Neural cell (in vitro differentiated cells): ENCODE results near the gene OSBPL2. TPM values are rescaled to one million over a fixed set of nuclear protein-coding genes. Genes with fewer than 3 reads are reported as not detected.

ENCODE experiments used
- H2AFZ ChIP-seq: fragments of 200-600, 300-800 bp; sonication (generic), shearing (Covaris generic); 2 replicates; pipeline ENCODE4 v1.6.0; 2014; ENCODE audit warnings: low read depth, mild to moderate bottlenecking, antibody characterized with exemption, low read length, moderate library complexity
- H3F3A ChIP-seq: fragments of 200-600 bp; shearing (Covaris generic); 2 replicates; pipeline ENCODE4 v1.6.1; 2016; ENCODE audit warnings: mild to moderate bottlenecking, moderate library complexity, mixed read lengths, antibody characterized with exemption, low read length; ENCODE audit not compliant: insufficient read depth, poor library complexity, severe bottlenecking
- H3K27ac ChIP-seq: fragments of 200-600, 300-800 bp; sonication (generic), shearing (Covaris generic); 2 replicates; pipeline ENCODE4 v1.5.1; 2014; ENCODE audit warnings: mild to moderate bottlenecking, low read length, moderate library complexity
- H3K27me3 ChIP-seq: fragments of 300-800, 200-600 bp; sonication (generic), shearing (Covaris generic); 2 replicates; pipeline ENCODE4 v1.6.0; 2014; ENCODE audit warnings: mild to moderate bottlenecking, low read depth, low read length, moderate library complexity; ENCODE audit not compliant: insufficient read depth
- H3K36me3 ChIP-seq: fragments of 300-800, 200-600 bp; sonication (generic), shearing (Covaris generic); 2 replicates; pipeline ENCODE4 v1.5.1; 2014; ENCODE audit warnings: mild to moderate bottlenecking, antibody characterized with exemption, low read length, moderate library complexity; ENCODE audit not compliant: insufficient read depth
- H3K4me2 ChIP-seq: fragments of 300-800, 200-600 bp; sonication (generic), shearing (Covaris generic); 2 replicates; pipeline ENCODE4 v1.6.0; 2014; ENCODE audit warnings: mild to moderate bottlenecking, low read length
- H3K4me3 ChIP-seq: fragments of 300-800, 200-600 bp; sonication (generic), shearing (Covaris generic); 2 replicates; pipeline ENCODE4 v1.5.1; 2014; ENCODE audit warnings: mild to moderate bottlenecking, low read length, moderate library complexity
- H3K79me2 ChIP-seq: fragments of 200-600 bp; shearing (Covaris generic); replicated peaks from 2 replicates; pipeline ENCODE4 v1.6.0; 2014; ENCODE audit warnings: mild to moderate bottlenecking, low read length, moderate library complexity; ENCODE audit not compliant: insufficient read depth
- H3K9ac ChIP-seq: fragments of 300-800, 200-600 bp; sonication (generic), shearing (Covaris generic); 2 replicates; pipeline ENCODE4 v1.6.1; 2016; ENCODE audit warnings: mild to moderate bottlenecking, low read length, mixed read lengths
- H3K9me2 ChIP-seq: fragments of 200-600 bp; shearing (Covaris generic); 2 replicates; pipeline ENCODE4 v1.6.1; 2016; ENCODE audit warnings: mild to moderate bottlenecking, low read length, mixed read lengths; ENCODE audit not compliant: insufficient read depth
- H3K9me3 ChIP-seq: fragments of 200-600, 300-800 bp; sonication (generic), shearing (Covaris generic); 2 replicates; pipeline ENCODE4 v1.6.1; 2016; ENCODE audit warnings: mild to moderate bottlenecking, mixed run types, low read length, moderate library complexity, mixed read lengths
- H4K20me1 ChIP-seq: fragments of 200-600 bp; shearing (Covaris generic); 2 replicates; pipeline ENCODE4 v1.6.1; 2016; ENCODE audit warnings: mild to moderate bottlenecking, mixed run types; ENCODE audit not compliant: insufficient read depth
- CTCF ChIP-seq: fragments of 450-650 bp; IDR thresholded peaks from 2 replicates; pipeline ENCODE4 v1.5.1; 2014; ENCODE audit warnings: antibody characterized with exemption, mild to moderate bottlenecking, moderate library complexity; ENCODE audit not compliant: poor library complexity, severe bottlenecking
- EP300 ChIP-seq: fragments of 450-650 bp; conservative IDR thresholded peaks from 2 replicates; pipeline ENCODE4 v1.6.1; 2014; ENCODE audit warnings: antibody characterized with exemption, mild to moderate bottlenecking, moderate library complexity; ENCODE audit not compliant: poor library complexity, severe bottlenecking
- EZH2 ChIP-seq: fragments of 200-600, 300-800 bp; shearing (Covaris generic), sonication (generic); IDR thresholded peaks from 2 replicates; pipeline ENCODE4 v1.6.1; 2014; ENCODE audit warnings: antibody characterized with exemption, low read length, borderline replicate concordance, mild to moderate bottlenecking; ENCODE audit not compliant: insufficient read depth, poor library complexity, severe bottlenecking
- MXI1 ChIP-seq: fragments of 450-650 bp; conservative IDR thresholded peaks from 2 replicates; pipeline ENCODE4 v1.6.1; 2014; ENCODE audit warnings: antibody characterized with exemption, mild to moderate bottlenecking; ENCODE audit not compliant: poor library complexity, severe bottlenecking
- POLR2AphosphoS5 ChIP-seq: IDR thresholded peaks from 2 replicates; pipeline ENCODE4 v1.6.1; 2012
- RAD21 ChIP-seq: fragments of 450-650 bp; conservative IDR thresholded peaks from 2 replicates; pipeline ENCODE4 v1.6.1; 2014; ENCODE audit warnings: antibody characterized with exemption, mild to moderate bottlenecking, moderate library complexity
- REST ChIP-seq: IDR thresholded peaks from 2 replicates; pipeline ENCODE4 v1.6.1; 2012; ENCODE audit warnings: borderline replicate concordance
- SMC3 ChIP-seq: fragments of 450-650 bp; conservative IDR thresholded peaks from 2 replicates; pipeline ENCODE4 v1.6.1; 2014; ENCODE audit warnings: antibody characterized with exemption, mild to moderate bottlenecking, moderate library complexity; ENCODE audit not compliant: poor library complexity
- TAF1 ChIP-seq: IDR thresholded peaks from 2 replicates; pipeline ENCODE4 v1.6.1; 2012; ENCODE audit warnings: low read depth
- polyA plus RNA-seq: library from polyadenylated mRNA; depleted of rRNA; stranded (reverse); fragments of >200 nt; gene quantifications from 2 replicates; pipeline ENCODE4 v1.2.3, GENCODE V29; 2014

The OSBPL2 gene
- polyA plus RNA-seq, 1 donor from 2014 or later: 41.5 TPM

- Histone ChIP-seq H3K9ac (no peak overlapping the region), H3F3A (no peaks in the 10 kb centered on the region), H3K4me3 (no peak overlapping the region), H2AFZ (no peak overlapping the region), H3K9me2 (no peaks in the 10 kb centered on the region), H3K27ac (no peak overlapping the region), H3K27me3 (no peaks in the 10 kb centered on the region), H3K9me3 (no peaks in the 10 kb centered on the region), H3K36me3 (no peaks in the 10 kb centered on the region), H4K20me1 (no peaks in the 10 kb centered on the region), H3K4me2 (no peak overlapping the region), H3K79me2 (no peaks in the 10 kb centered on the region)
- TF ChIP-seq REST (no peak), TAF1 (no peak), POLR2AphosphoS5 (no peak), RAD21 (no peak), EP300 (no peak), MXI1 (no peak), EZH2 (no peak), SMC3 (no peak), CTCF (no peak)
Measured at GRCh38 chr20:62336775-62337557, 98.6 kb downstream of the OSBPL2 start.

- H3K27ac ChIP-seq: no peak overlapping the region
- H3K4me2 ChIP-seq: no peak overlapping the region
- no peaks in the 10 kb centered on the region for H4K20me1 ChIP-seq
- no peak overlapping the region for H2AFZ ChIP-seq
- TF ChIP-seq MXI1 (no peak), EP300 (no peak), TAF1 (no peak), RAD21 (no peak), EZH2 (no peak), SMC3 (no peak), REST (no peak), CTCF (no peak), POLR2AphosphoS5 (no peak)
- H3K9ac ChIP-seq: no peak overlapping the region
- H3K27me3 ChIP-seq: no peaks in the 10 kb centered on the region
- H3K9me2 ChIP-seq: no peaks in the 10 kb centered on the region
- no peaks in the 10 kb centered on the region for H3F3A ChIP-seq
- no peak overlapping the region for H3K4me3 ChIP-seq
- no peaks in the 10 kb centered on the region for H3K9me3 ChIP-seq
- H3K79me2 ChIP-seq: no peaks in the 10 kb centered on the region
- no peaks in the 10 kb centered on the region for H3K36me3 ChIP-seq
Measured at GRCh38 chr20:62337558-62338293, 99.4 kb downstream of the OSBPL2 start.
